ENCODE results near the gene MAP2K5.

Gene MAP2K5

GRCh38 chr15:67836477-67836876 lies 294.0 kb downstream of the MAP2K5 start:
- peak; percentile 47 to 73 for DNase-seq
- TF ChIP-seq GATA1 (IDR thresholded peaks at IDR 0.05; ENCODE audit: low read depth, low read length) (no peak), POLR2A (IDR thresholded peaks at IDR 0.05; ENCODE audit: low read length) (no peak)

GRCh38 chr15:67836955-67837354 lies 294.5 kb downstream of the MAP2K5 start:
- no peak for TF ChIP-seq POLR2A (IDR thresholded peaks at IDR 0.05; ENCODE audit: low read length)
- TF ChIP-seq GATA1 (IDR thresholded peaks at IDR 0.05; ENCODE audit: low read depth, low read length) = no peak

GRCh38 chr15:67838789-67839332 lies 296.4 kb downstream of the MAP2K5 start:
- peak; percentile 48 to 64 for DNase-seq
- TF ChIP-seq GATA1 (IDR thresholded peaks at IDR 0.05; ENCODE audit: low read depth, low read length) (no peak), POLR2A (IDR thresholded peaks at IDR 0.05; ENCODE audit: low read length) (no peak)

More at GRCh38 chr15:67836955-67837354, 294.5 kb downstream of the MAP2K5 start:
- DNase-seq = no peak

DNA sequence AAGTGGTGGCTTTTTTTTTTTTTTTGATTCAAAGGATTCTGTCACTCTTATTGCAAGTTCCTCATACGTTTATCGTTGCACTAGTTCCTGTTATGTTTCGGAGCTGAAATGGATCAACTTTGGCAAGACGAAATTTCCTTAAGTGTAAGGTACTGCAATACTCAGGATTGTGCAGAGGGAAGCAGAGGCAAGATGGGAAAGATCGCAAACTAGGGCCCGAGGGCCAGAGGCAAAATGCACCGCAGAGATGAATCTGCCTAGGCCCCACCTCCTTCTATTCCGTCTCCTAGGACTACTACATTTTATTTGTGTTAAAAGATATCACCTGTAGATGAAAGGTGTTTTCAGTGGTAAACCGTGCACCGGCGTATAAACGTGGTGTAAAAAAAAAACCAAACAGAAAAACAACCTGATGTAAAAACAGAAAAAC lies 297.0 kb downstream of the MAP2K5 start:
- no peak for TF ChIP-seq GATA1 (IDR thresholded peaks at IDR 0.05; ENCODE audit: low read depth, low read length)
- no peak for TF ChIP-seq POLR2A (IDR thresholded peaks at IDR 0.05; ENCODE audit: low read length)
- peak in 1 of 2 experiments; percentile 83 for DNase-seq

- peak; percentile 87 for TF ChIP-seq POLR2A (IDR thresholded peaks at IDR 0.05; ENCODE audit: low read length)
- no peak for TF ChIP-seq GATA1 (IDR thresholded peaks at IDR 0.05; ENCODE audit: low read depth, low read length)
Measured at GRCh38 chr15:67839929-67840748, 297.6 kb downstream of the MAP2K5 start, which contains the start of gene RNU6-1. Gene RNU6-1, minus strand, starts transcription at chr15:67840045.

DNA sequence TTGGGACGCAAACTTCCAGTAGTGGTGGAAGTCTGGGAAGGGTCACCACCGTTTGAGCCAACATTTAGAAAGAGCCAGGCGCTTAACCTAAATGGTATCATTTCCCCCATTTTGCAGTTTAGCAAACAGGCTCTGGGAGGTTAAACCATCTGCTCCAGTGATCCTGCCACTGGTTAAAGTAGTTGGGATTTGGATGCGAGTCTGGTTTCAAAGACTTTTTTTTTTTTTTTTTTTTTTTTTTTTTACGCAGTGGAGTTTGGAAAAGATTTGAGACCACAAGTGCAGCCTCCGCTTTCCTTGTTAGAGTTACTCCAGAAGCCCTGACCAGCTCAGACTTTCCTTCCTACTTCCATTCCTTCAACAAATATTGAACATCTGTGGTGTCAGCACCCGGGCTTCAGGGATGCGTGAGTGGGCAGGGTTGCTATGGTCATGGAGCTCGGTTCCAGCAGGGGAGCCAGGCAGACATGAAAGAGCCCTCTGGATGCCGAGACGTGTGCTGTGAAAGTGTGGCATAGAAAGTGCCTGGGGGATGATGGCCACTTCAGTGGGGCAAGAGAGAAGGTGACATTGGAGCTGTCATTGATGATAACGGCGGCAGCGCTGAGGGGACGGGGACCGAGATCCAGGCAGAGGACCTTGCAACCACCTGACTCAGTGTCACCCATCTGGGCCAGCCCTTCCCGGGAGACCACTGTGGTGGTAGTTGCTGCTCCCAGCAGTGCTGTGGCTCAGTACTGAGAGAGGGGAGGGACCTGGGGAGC lies 298.4 kb downstream of the MAP2K5 start:
- DNase-seq = peak; percentile 51 to 66
- TF ChIP-seq GATA1 (IDR thresholded peaks at IDR 0.05; ENCODE audit: low read depth, low read length) (no peak), POLR2A (IDR thresholded peaks at IDR 0.05; ENCODE audit: low read length) (no peak)

More at GRCh38 chr15:67839929-67840748, 297.6 kb downstream of the MAP2K5 start, which contains the start of gene RNU6-1:
- DNase-seq = peak; percentile 95 to 96

- no peak for DNase-seq
- TF ChIP-seq GATA1 (IDR thresholded peaks at IDR 0.05; ENCODE audit: low read depth, low read length) (no peak), POLR2A (IDR thresholded peaks at IDR 0.05; ENCODE audit: low read length) (no peak)
Measured at GRCh38 chr15:67841513-67841762, 298.9 kb downstream of the MAP2K5 start.

- no peak for DNase-seq
- TF ChIP-seq GATA1 (IDR thresholded peaks at IDR 0.05; ENCODE audit: low read depth, low read length) = no peak
- TF ChIP-seq POLR2A (IDR thresholded peaks at IDR 0.05; ENCODE audit: low read length) = no peak
Measured at GRCh38 chr15:67843092-67843501, 300.6 kb downstream of the MAP2K5 start.

- TF ChIP-seq GATA1 (IDR thresholded peaks at IDR 0.05; ENCODE audit: low read depth, low read length) (no peak), POLR2A (IDR thresholded peaks at IDR 0.05; ENCODE audit: low read length) (no peak)
- DNase-seq = no peak
Measured at GRCh38 chr15:67843571-67844387, 301.3 kb downstream of the MAP2K5 start.

GRCh38 chr15:67845974-67846373 lies 303.5 kb downstream of the MAP2K5 start:
- TF ChIP-seq GATA1 (IDR thresholded peaks at IDR 0.05; ENCODE audit: low read depth, low read length) (no peak), POLR2A (IDR thresholded peaks at IDR 0.05; ENCODE audit: low read length) (no peak)
- DNase-seq = no peak

- no peak for DNase-seq
- no peak for TF ChIP-seq POLR2A (IDR thresholded peaks at IDR 0.05; ENCODE audit: low read length)
- TF ChIP-seq GATA1 (IDR thresholded peaks at IDR 0.05; ENCODE audit: low read depth, low read length) = no peak
Measured at GRCh38 chr15:67849538-67849937, 307.0 kb downstream of the MAP2K5 start.

DNA sequence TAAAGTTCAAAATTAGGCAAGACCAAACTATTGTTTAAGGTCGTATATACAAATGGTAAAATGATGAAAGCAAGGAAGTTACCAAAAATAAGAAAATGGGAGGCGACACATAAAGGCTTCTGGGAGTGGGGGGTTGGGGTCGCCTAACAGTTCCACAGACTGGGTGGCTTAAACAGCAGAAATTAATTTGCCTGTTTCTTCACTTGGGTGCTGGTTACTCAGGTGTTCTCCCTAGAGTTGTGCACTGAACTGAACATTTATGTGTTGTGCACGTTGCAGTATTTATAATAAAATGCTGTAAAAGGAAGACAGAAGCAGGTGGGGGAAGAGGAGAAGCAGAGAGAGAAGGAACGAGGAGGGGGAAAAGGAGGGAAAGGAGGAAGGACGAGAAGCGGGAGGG lies 307.8 kb downstream of the MAP2K5 start:
- no peak for DNase-seq
- TF ChIP-seq GATA1 (IDR thresholded peaks at IDR 0.05; ENCODE audit: low read depth, low read length) = no peak

GRCh38 chr15:67850994-67851571 lies 308.6 kb downstream of the MAP2K5 start:
- DNase-seq = no peak
- TF ChIP-seq POLR2A (IDR thresholded peaks at IDR 0.05; ENCODE audit: low read length) (no peak), GATA1 (IDR thresholded peaks at IDR 0.05; ENCODE audit: low read depth, low read length) (no peak)
